ENCODE measurements around the gene KCNMB4.
"Not testable (repeated sequence)": the region's sequence is repeated elsewhere in the genome, so short reads cannot be mapped to it uniquely, and the experiment has no call there.

Gene KCNMB4

GRCh38 chr12:70386771-70387170, 20.7 kb downstream of the KCNMB4 start:
- no peak overlapping the region for H3K4me3 ChIP-seq (ENCODE audit: control insufficient read depth, low read depth, low read length)
- TF ChIP-seq, protein P1, sequence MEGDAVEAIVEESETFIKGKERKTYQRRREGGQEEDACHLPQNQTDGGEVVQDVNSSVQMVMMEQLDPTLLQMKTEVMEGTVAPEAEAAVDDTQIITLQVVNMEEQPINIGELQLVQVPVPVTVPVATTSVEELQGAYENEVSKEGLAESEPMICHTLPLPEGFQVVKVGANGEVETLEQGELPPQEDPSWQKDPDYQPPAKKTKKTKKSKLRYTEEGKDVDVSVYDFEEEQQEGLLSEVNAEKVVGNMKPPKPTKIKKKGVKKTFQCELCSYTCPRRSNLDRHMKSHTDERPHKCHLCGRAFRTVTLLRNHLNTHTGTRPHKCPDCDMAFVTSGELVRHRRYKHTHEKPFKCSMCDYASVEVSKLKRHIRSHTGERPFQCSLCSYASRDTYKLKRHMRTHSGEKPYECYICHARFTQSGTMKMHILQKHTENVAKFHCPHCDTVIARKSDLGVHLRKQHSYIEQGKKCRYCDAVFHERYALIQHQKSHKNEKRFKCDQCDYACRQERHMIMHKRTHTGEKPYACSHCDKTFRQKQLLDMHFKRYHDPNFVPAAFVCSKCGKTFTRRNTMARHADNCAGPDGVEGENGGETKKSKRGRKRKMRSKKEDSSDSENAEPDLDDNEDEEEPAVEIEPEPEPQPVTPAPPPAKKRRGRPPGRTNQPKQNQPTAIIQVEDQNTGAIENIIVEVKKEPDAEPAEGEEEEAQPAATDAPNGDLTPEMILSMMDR (conservative IDR thresholded peaks at IDR 0.05; ENCODE audit: control insufficient read depth, insufficient read depth, low read depth, low read length) = no peak
- no peak for DNase-seq (ENCODE audit: low read depth)

DNA sequence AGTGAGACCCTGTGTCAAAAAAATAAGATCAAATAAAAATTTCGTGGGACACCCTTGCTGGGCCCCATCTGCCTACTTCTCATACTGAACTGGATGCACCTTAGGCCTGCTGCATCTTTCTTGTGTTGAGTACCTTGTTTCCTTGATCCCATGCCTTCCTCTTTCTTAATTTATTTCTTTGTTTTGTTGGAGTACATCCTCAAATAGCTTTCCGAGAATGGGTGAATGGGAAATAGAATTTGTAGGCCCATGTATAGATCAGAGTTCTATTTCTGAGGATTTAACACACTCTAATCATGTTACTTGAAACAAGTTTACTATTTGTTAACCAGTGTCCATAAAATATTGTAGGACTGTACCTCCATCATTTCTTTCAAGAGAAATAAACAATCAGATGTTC, 23.6 kb downstream of the KCNMB4 start:
- H3K4me3 ChIP-seq (ENCODE audit: control insufficient read depth, low read depth, low read length) = no peak overlapping the region
- TF ChIP-seq, protein P1 (conservative IDR thresholded peaks at IDR 0.05; ENCODE audit: control insufficient read depth, insufficient read depth, low read depth, low read length) = no peak
- no peak for DNase-seq (ENCODE audit: low read depth)

GRCh38 chr12:70392631-70393030, 26.5 kb downstream of the KCNMB4 start:
- H3K4me3 ChIP-seq (ENCODE audit: control insufficient read depth, low read depth, low read length); DNase-seq (ENCODE audit: low read depth): not testable (repeated sequence)

- DNase-seq (ENCODE audit: low read depth) = peak; percentile 73
- no peak overlapping the region for H3K4me3 ChIP-seq (ENCODE audit: control insufficient read depth, low read depth, low read length)
- TF ChIP-seq, protein P1 (conservative IDR thresholded peaks at IDR 0.05; ENCODE audit: control insufficient read depth, insufficient read depth, low read depth, low read length) = no peak
These were observed 27.9 kb downstream of the KCNMB4 start for GRCh38 chr12:70393787-70394499.

DNA sequence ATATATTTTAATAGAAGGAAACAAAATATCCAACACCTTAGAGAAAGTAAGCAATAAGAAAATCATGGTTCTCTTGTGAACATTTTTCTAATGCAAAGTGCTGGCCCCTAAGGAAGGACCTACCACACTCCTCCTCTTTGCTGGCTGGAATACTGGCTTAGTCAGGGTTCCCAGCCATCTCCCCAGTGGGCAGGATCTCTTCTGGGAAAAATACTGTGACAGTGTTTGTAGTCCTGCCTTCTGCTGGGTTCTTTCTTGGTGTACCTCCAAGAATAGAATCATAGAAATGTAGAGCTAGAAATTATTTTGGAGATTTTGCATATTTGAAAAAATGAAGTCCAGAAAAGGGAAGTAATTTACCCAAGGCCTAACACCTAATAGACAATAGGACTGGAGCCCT, 31.9 kb downstream of the KCNMB4 start:
- no peak for DNase-seq (ENCODE audit: low read depth)
- TF ChIP-seq, protein P1 (conservative IDR thresholded peaks at IDR 0.05; ENCODE audit: control insufficient read depth, insufficient read depth, low read depth, low read length) = no peak
- H3K4me3 ChIP-seq (ENCODE audit: control insufficient read depth, low read depth, low read length) = no peak overlapping the region

- TF ChIP-seq, protein P1 (conservative IDR thresholded peaks at IDR 0.05; ENCODE audit: control insufficient read depth, insufficient read depth, low read depth, low read length) = no peak
- no peak for DNase-seq (ENCODE audit: low read depth)
- H3K4me3 ChIP-seq (ENCODE audit: control insufficient read depth, low read depth, low read length) = no peak overlapping the region
These were observed 32.8 kb downstream of the KCNMB4 start for GRCh38 chr12:70398862-70399261.

- TF ChIP-seq, protein P1 (conservative IDR thresholded peaks at IDR 0.05; ENCODE audit: control insufficient read depth, insufficient read depth, low read depth, low read length) = no peak
- DNase-seq (ENCODE audit: low read depth) = no peak
- no peak overlapping the region for H3K4me3 ChIP-seq (ENCODE audit: control insufficient read depth, low read depth, low read length)
These were observed 33.2 kb downstream of the KCNMB4 start for GRCh38 chr12:70399311-70399710.
